H9 (cell line): Measurements from ENCODE around the gene TNFRSF6B. TPM values are rescaled to one million over a fixed set of nuclear protein-coding genes. Genes with fewer than 3 reads are reported as not detected.

Source experiments
- DNase-seq: peaks from one replicate; pipeline ENCODE4 v3.0.0-alpha.2; 2017
- H2AFZ ChIP-seq: one replicate; pipeline ENCODE4 v1.6.1; 2013; ENCODE audit warnings: mild to moderate bottlenecking, low read length, control low read depth, moderate library complexity
- H2AK5ac ChIP-seq: 2 replicates; pipeline ENCODE4 v1.6.1; 2013; ENCODE audit warnings: low read length, control low read depth, mixed read lengths; ENCODE audit not compliant: insufficient read length
- H2BK120ac ChIP-seq: one replicate; pipeline ENCODE4 v1.6.1; 2013; ENCODE audit warnings: low read depth, mild to moderate bottlenecking, low read length, control low read depth, inconsistent platforms; ENCODE audit not compliant: poor library complexity, severe bottlenecking
- H2BK12ac ChIP-seq: 2 replicates; pipeline ENCODE4 v1.6.1; 2013; ENCODE audit warnings: low read length, control low read depth, mixed read lengths, low read depth; ENCODE audit not compliant: insufficient read length
- H2BK15ac ChIP-seq: 2 replicates; pipeline ENCODE4 v1.6.1; 2013; ENCODE audit warnings: low read depth, low read length, control low read depth
- H2BK20ac ChIP-seq: one replicate; pipeline ENCODE4 v1.6.1; 2013; ENCODE audit warnings: low read depth, mild to moderate bottlenecking, low read length, control low read depth, inconsistent platforms; ENCODE audit not compliant: poor library complexity, severe bottlenecking
- H2BK5ac ChIP-seq: 2 replicates; pipeline ENCODE4 v1.6.1; 2013; ENCODE audit warnings: low read length, control low read depth, mixed read lengths; ENCODE audit not compliant: insufficient read length
- H3K14ac ChIP-seq: 2 replicates; pipeline ENCODE4 v1.6.1; 2013; ENCODE audit warnings: low read length, control low read depth; ENCODE audit not compliant: insufficient read depth
- H3K18ac ChIP-seq: 2 replicates; pipeline ENCODE4 v1.6.1; 2013; ENCODE audit warnings: low read depth, mild to moderate bottlenecking, mixed read lengths, low read length, control low read depth; ENCODE audit not compliant: insufficient read length
- H3K23ac ChIP-seq: 2 replicates; pipeline ENCODE4 v1.6.1; 2013; ENCODE audit warnings: low read length, control low read depth, mixed read lengths, low read depth; ENCODE audit not compliant: insufficient read length
- H3K23me2 ChIP-seq: 2 replicates; pipeline ENCODE4 v1.6.1; 2013; ENCODE audit warnings: low read depth, mild to moderate bottlenecking, mixed read lengths, low read length, control low read depth; ENCODE audit not compliant: insufficient read length, poor library complexity, severe bottlenecking
- H3K27ac ChIP-seq: 2 replicates; pipeline ENCODE4 v1.5.1; 2013; ENCODE audit warnings: low read length, control low read depth, mixed read lengths, low read depth; ENCODE audit not compliant: insufficient read length
- H3K27me3 ChIP-seq: 2 replicates; pipeline ENCODE4 v1.6.1; 2013; ENCODE audit warnings: low read length, control low read depth, inconsistent platforms; ENCODE audit not compliant: insufficient read depth
- H3K4ac ChIP-seq: 2 replicates; pipeline ENCODE4 v1.6.1; 2013; ENCODE audit warnings: low read depth, mild to moderate bottlenecking, control low read depth, inconsistent platforms, low read length, moderate library complexity
- H3K4me1 ChIP-seq: 2 replicates; pipeline ENCODE4 v1.6.1; 2013; ENCODE audit warnings: low read length, control low read depth, inconsistent platforms; ENCODE audit not compliant: insufficient read depth
- H3K4me2 ChIP-seq: 2 replicates; pipeline ENCODE4 v1.6.1; 2013; ENCODE audit warnings: low read length, control low read depth, mixed read lengths; ENCODE audit not compliant: insufficient read length, insufficient read depth
- H3K56ac ChIP-seq: 2 replicates; pipeline ENCODE4 v1.6.1; 2013; ENCODE audit warnings: low read depth, mild to moderate bottlenecking, mixed read lengths, low read length, control low read depth; ENCODE audit not compliant: insufficient read length
- H3K79me1 ChIP-seq: 2 replicates; pipeline ENCODE4 v1.6.1; 2013; ENCODE audit warnings: low read depth, mild to moderate bottlenecking, moderate library complexity, low read length, control low read depth, inconsistent platforms; ENCODE audit not compliant: insufficient read depth, poor library complexity, severe bottlenecking
- H3K79me2 ChIP-seq: 2 replicates; pipeline ENCODE4 v1.6.1; 2013; ENCODE audit warnings: low read length, control low read depth, inconsistent platforms; ENCODE audit not compliant: insufficient read depth
- H3K9ac ChIP-seq: 2 replicates; pipeline ENCODE4 v1.6.1; 2013; ENCODE audit warnings: low read length, control low read depth, mixed read lengths; ENCODE audit not compliant: insufficient read length; ENCODE audit errors: extremely low read depth
- H3K9me3 ChIP-seq: one replicate; pipeline ENCODE4 v1.6.1; 2013; ENCODE audit warnings: low read depth, low read length, inconsistent platforms; ENCODE audit not compliant: control insufficient read depth
- H3T11ph ChIP-seq: one replicate; pipeline ENCODE4 v1.6.1; 2013; ENCODE audit warnings: mild to moderate bottlenecking, low read length, control low read depth, inconsistent platforms
- H4K20me1 ChIP-seq: one replicate; pipeline ENCODE4 v1.6.1; 2013; ENCODE audit not compliant: control insufficient read depth, insufficient read length, insufficient read depth
- H4K5ac ChIP-seq: 2 replicates; pipeline ENCODE4 v1.6.1; 2013; ENCODE audit warnings: low read depth, mild to moderate bottlenecking, mixed read lengths, low read length, control low read depth; ENCODE audit not compliant: insufficient read length
- H4K8ac ChIP-seq: replicated peaks from 2 replicates; pipeline ENCODE4 v1.6.1; 2013; ENCODE audit warnings: low read length, control low read depth, mixed read lengths, low read depth; ENCODE audit not compliant: insufficient read length
- H4K91ac ChIP-seq: 2 replicates; pipeline ENCODE4 v1.6.1; 2013; ENCODE audit warnings: low read depth, mild to moderate bottlenecking, moderate library complexity, mixed read lengths, low read length, control low read depth; ENCODE audit not compliant: insufficient read length
- H3K27ac Mint-ChIP-seq, 3 experiments: 2 replicates in 2 of 3; 3 replicates in 1 of 3; pipeline ENCODE4 v1.8.0; 2020 to 2021; ENCODE audit warnings: mixed read lengths in 3 of 3, mild to moderate bottlenecking in 1 of 3, moderate library complexity in 1 of 3
- H3K27me3 Mint-ChIP-seq: 2 replicates; pipeline ENCODE4 v1.8.0; 2021; ENCODE audit warnings: low read depth, mild to moderate bottlenecking, moderate library complexity, mixed read lengths
- H3K36me3 Mint-ChIP-seq, 3 experiments: 2 replicates in 2 of 3; 3 replicates in 1 of 3; pipeline ENCODE4 v1.8.0; 2020 to 2021; ENCODE audit warnings: low read depth in 3 of 3, mixed read lengths in 3 of 3; ENCODE audit not compliant: insufficient read depth in 1 of 3
- H3K4me1 Mint-ChIP-seq, 2 experiments: 2 replicates each; pipeline ENCODE4 v1.8.0; 2020; ENCODE audit warnings: mixed read lengths in 2 of 2
- H3K4me3 Mint-ChIP-seq, 2 experiments: 2 replicates in 1 of 2; 3 replicates in 1 of 2; pipeline ENCODE4 v1.8.0; 2020 to 2021; ENCODE audit warnings: mild to moderate bottlenecking in 2 of 2, mixed read lengths in 2 of 2, moderate library complexity in 1 of 2
- H3K9me3 Mint-ChIP-seq, 2 experiments: 2 replicates in 1 of 2; 3 replicates in 1 of 2; pipeline ENCODE4 v1.8.0; 2020; ENCODE audit warnings: mild to moderate bottlenecking in 2 of 2, mixed read lengths in 2 of 2, moderate library complexity in 1 of 2
- WGBS: extraction: QIAGEN DNeasy Blood & Tissue Kit; methylation state at CpG from one replicate; pipeline ENCODE4 v1.1.7; 2013; ENCODE audit warnings: missing lambda C conversion rate, low lambda C conversion rate, mixed read lengths; ENCODE audit not compliant: insufficient read length; ENCODE audit errors: extremely low coverage; 5-methylcytosine and 5-hydroxymethylcytosine counted together
- total RNA-seq: library from RNA; stranded (reverse); gene quantifications from 2 replicates; pipeline ENCODE4 v1.2.1, GENCODE V29; 2021
- TF ChIP-seq, protein P1 (sequence below): fragments of 200-600 bp; sonication (generic); conservative IDR thresholded peaks from 3 replicates; pipeline ENCODE4 v1.8.0; 2021; ENCODE audit warnings: antibody characterized with exemption, mild to moderate bottlenecking

TNFRSF6B gene
- total RNA-seq, 1 experiment from 2014 or later = not detected

DNA sequence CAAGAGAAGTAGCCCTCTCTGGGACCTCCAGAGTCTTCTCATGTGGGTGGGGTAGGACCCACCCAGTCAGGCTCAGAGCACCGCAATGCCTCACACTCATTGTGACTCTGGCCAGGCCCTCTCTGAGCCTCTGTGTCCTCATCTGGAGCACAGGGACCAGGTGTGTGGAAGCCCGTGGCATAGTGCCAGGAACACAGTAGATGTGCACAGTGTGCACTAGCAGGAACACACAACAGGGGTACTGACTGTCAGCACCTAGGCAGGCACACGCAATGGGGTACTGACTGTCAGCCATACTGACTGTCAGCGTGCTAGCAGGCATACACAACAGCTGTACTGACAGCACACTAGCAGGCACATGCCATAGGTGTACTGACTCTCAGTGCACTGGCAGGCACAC, 41.2 kb upstream of the TNFRSF6B start:
- no peak overlapping the region for H2AK5ac ChIP-seq
- no peak overlapping the region for H2BK15ac ChIP-seq
- Mint-ChIP-seq H3K4me1 (peaks cover 23 to 32% of the 10 kb centered on the region in 2 experiments), H3K27me3 (peaks cover 5% of the 10 kb centered on the region), H3K4me3 (no peak overlapping the region), H3K27ac (no peak overlapping the region), H3K9me3 (no peaks in the 10 kb centered on the region), H3K36me3 (peaks cover 4 to 10% (median 7%) of the 10 kb centered on the region in 3 experiments; a peak in 6 of 7 replicates)
- no peak overlapping the region for H2BK20ac ChIP-seq
- no peaks in the 10 kb centered on the region for H3K9me3 ChIP-seq
- H4K5ac ChIP-seq = no peak overlapping the region
- H3K79me1 ChIP-seq = no peaks in the 10 kb centered on the region
- H3K14ac ChIP-seq = no peak overlapping the region
- WGBS = no CpG with 5 or more reads among the region's 4 CpGs
- no peak overlapping the region for H3K23ac ChIP-seq
- no peak overlapping the region for H3K18ac ChIP-seq
- TF ChIP-seq, protein P1, sequence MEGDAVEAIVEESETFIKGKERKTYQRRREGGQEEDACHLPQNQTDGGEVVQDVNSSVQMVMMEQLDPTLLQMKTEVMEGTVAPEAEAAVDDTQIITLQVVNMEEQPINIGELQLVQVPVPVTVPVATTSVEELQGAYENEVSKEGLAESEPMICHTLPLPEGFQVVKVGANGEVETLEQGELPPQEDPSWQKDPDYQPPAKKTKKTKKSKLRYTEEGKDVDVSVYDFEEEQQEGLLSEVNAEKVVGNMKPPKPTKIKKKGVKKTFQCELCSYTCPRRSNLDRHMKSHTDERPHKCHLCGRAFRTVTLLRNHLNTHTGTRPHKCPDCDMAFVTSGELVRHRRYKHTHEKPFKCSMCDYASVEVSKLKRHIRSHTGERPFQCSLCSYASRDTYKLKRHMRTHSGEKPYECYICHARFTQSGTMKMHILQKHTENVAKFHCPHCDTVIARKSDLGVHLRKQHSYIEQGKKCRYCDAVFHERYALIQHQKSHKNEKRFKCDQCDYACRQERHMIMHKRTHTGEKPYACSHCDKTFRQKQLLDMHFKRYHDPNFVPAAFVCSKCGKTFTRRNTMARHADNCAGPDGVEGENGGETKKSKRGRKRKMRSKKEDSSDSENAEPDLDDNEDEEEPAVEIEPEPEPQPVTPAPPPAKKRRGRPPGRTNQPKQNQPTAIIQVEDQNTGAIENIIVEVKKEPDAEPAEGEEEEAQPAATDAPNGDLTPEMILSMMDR = no peak
- H2AFZ ChIP-seq = no peak overlapping the region
- DNase-seq = no peak
- H3K56ac ChIP-seq = no peak overlapping the region
- H3K9ac ChIP-seq = no peak overlapping the region
- H3K27me3 ChIP-seq = no peaks in the 10 kb centered on the region
- no peak overlapping the region for H2BK12ac ChIP-seq
- no peaks in the 10 kb centered on the region for H4K20me1 ChIP-seq
- H3K4me2 ChIP-seq = no peak overlapping the region
- H3K27ac ChIP-seq = no peak overlapping the region
- no peaks in the 10 kb centered on the region for H3K79me2 ChIP-seq
- H3K23me2 ChIP-seq = peaks cover 11% of the 10 kb centered on the region
- no peak overlapping the region for H3T11ph ChIP-seq
- no peak overlapping the region for H4K91ac ChIP-seq
- no peak overlapping the region for H4K8ac ChIP-seq
- no peak overlapping the region for H3K4ac ChIP-seq
- no peaks in the 10 kb centered on the region; the same call in 1 of the 2 replicates for H3K4me1 ChIP-seq
- no peak overlapping the region for H2BK120ac ChIP-seq
- H2BK5ac ChIP-seq = no peak overlapping the region
